Activated T-helper 17 cell treated with anti-CD3 and anti-CD28 coated beads, Interleukin-2, amount 50 U/mL, for 72 hours (primary cell): Measurements from ENCODE around the gene COL24A1. TPM values are rescaled to one million over a fixed set of nuclear protein-coding genes. Genes with fewer than 3 reads are reported as not detected.

Source experiments
- ATAC-seq: fragments of 150-1000 bp; cut with Tn5 transposase; replicated peaks from 2 replicates; pipeline ENCODE4 v1.10.0; 2021; ENCODE audit warnings: mild to moderate bottlenecking, moderate library complexity
- H3K27ac Mint-ChIP-seq: one replicate; pipeline ENCODE4 v1.8.0; 2022; ENCODE audit warnings: mixed read lengths
- H3K27me3 Mint-ChIP-seq: one replicate; pipeline ENCODE4 v1.8.0; 2022; ENCODE audit warnings: mixed read lengths
- H3K36me3 Mint-ChIP-seq: one replicate; pipeline ENCODE4 v1.8.0; 2022; ENCODE audit warnings: low read depth, mild to moderate bottlenecking, mixed read lengths
- H3K4me1 Mint-ChIP-seq: one replicate; pipeline ENCODE4 v1.8.0; 2022; ENCODE audit warnings: mixed read lengths
- H3K4me3 Mint-ChIP-seq: one replicate; pipeline ENCODE4 v1.8.0; 2022; ENCODE audit warnings: mild to moderate bottlenecking, mixed read lengths
- H3K9me3 Mint-ChIP-seq: one replicate; pipeline ENCODE4 v1.8.0; 2022; ENCODE audit warnings: mixed read lengths
- total RNA-seq, 2 donors: library from RNA; stranded (reverse); gene quantifications; one replicate each; pipeline ENCODE4 v1.2.3, GENCODE V29; 2022

Gene COL24A1
- total RNA-seq: not detected

GRCh38 chr1:86156566-86157455 lies at the start of gene COL24A1:
Gene COL24A1 (minus strand): TSS chr1:86156772. CDS start chr1:86156396, 376 bp downstream.
- no peaks in the 10 kb centered on the region for H3K9me3 Mint-ChIP-seq
- ATAC-seq: no peak
- H3K4me3 Mint-ChIP-seq: peak within 1 kb of the TSS; percentile 32

GRCh38 chr1:86205741-86206140 lies 49.2 kb upstream of the COL24A1 start:
- Mint-ChIP-seq H3K4me1 (no peaks in the 10 kb centered on the region), H3K27me3 (no peaks in the 10 kb centered on the region), H3K9me3 (no peaks in the 10 kb centered on the region), H3K36me3 (no peaks in the 10 kb centered on the region), H3K27ac (no peak overlapping the region), H3K4me3 (no peak overlapping the region)
- no peak for ATAC-seq

More at GRCh38 chr1:86156566-86157455, at the start of gene COL24A1:
- H3K36me3 Mint-ChIP-seq: no peaks in the 10 kb centered on the region
- no peak within 1 kb of the TSS for H3K27ac Mint-ChIP-seq
- H3K27me3 Mint-ChIP-seq: peaks cover 25% of the 10 kb centered on the region
- no peaks in the 10 kb centered on the region for H3K4me1 Mint-ChIP-seq

GRCh38 chr1:86202552-86203340 lies 46.2 kb upstream of the COL24A1 start:
- Mint-ChIP-seq H3K36me3 (no peaks in the 10 kb centered on the region), H3K9me3 (no peaks in the 10 kb centered on the region), H3K4me3 (no peak overlapping the region), H3K27me3 (no peaks in the 10 kb centered on the region), H3K4me1 (no peaks in the 10 kb centered on the region), H3K27ac (no peak overlapping the region)
- no peak for ATAC-seq

GRCh38 chr1:86201311-86201710 lies 44.7 kb upstream of the COL24A1 start:
- H3K4me3 Mint-ChIP-seq: no peak overlapping the region
- no peaks in the 10 kb centered on the region for H3K4me1 Mint-ChIP-seq
- ATAC-seq: no peak
- H3K27ac Mint-ChIP-seq: no peak overlapping the region
- no peaks in the 10 kb centered on the region for H3K36me3 Mint-ChIP-seq
- no peaks in the 10 kb centered on the region for H3K9me3 Mint-ChIP-seq
- no peaks in the 10 kb centered on the region for H3K27me3 Mint-ChIP-seq

GRCh38 chr1:86200901-86201300 lies 44.3 kb upstream of the COL24A1 start:
- Mint-ChIP-seq H3K4me1 (no peaks in the 10 kb centered on the region), H3K36me3 (no peaks in the 10 kb centered on the region), H3K9me3 (no peaks in the 10 kb centered on the region), H3K27me3 (no peaks in the 10 kb centered on the region), H3K27ac (no peak overlapping the region), H3K4me3 (no peak overlapping the region)
- ATAC-seq: no peak

GRCh38 chr1:86197206-86197855 lies 40.8 kb upstream of the COL24A1 start:
- no peaks in the 10 kb centered on the region for H3K36me3 Mint-ChIP-seq

GRCh38 chr1:86195281-86195680 lies 38.7 kb upstream of the COL24A1 start:
- Mint-ChIP-seq H3K4me1 (no peaks in the 10 kb centered on the region), H3K27me3 (peaks cover 4% of the 10 kb centered on the region), H3K4me3 (no peak overlapping the region), H3K27ac (no peak overlapping the region), H3K9me3 (peaks cover 4% of the 10 kb centered on the region), H3K36me3 (no peaks in the 10 kb centered on the region)
- ATAC-seq: no peak

More at GRCh38 chr1:86197206-86197855, 40.8 kb upstream of the COL24A1 start:
- Mint-ChIP-seq H3K4me1 (no peaks in the 10 kb centered on the region), H3K9me3 (no peaks in the 10 kb centered on the region), H3K4me3 (no peak overlapping the region), H3K27me3 (no peaks in the 10 kb centered on the region), H3K27ac (no peak overlapping the region)
- no peak for ATAC-seq

- Mint-ChIP-seq H3K27ac (no peak overlapping the region), H3K27me3 (peaks cover 4% of the 10 kb centered on the region), H3K4me1 (no peaks in the 10 kb centered on the region), H3K4me3 (no peak overlapping the region), H3K36me3 (no peaks in the 10 kb centered on the region), H3K9me3 (peaks cover 4% of the 10 kb centered on the region)
- no peak for ATAC-seq
Measured at GRCh38 chr1:86194491-86195034, 38.0 kb upstream of the COL24A1 start.

- no peak for ATAC-seq
- Mint-ChIP-seq H3K4me1 (no peaks in the 10 kb centered on the region), H3K4me3 (no peak overlapping the region), H3K9me3 (peaks cover 4% of the 10 kb centered on the region), H3K27ac (no peak overlapping the region), H3K27me3 (peaks cover 6% of the 10 kb centered on the region), H3K36me3 (no peaks in the 10 kb centered on the region)
Measured at GRCh38 chr1:86192417-86192816, 35.8 kb upstream of the COL24A1 start.

GRCh38 chr1:86191958-86192357 lies 35.4 kb upstream of the COL24A1 start:
- peaks cover 10% of the 10 kb centered on the region for H3K27me3 Mint-ChIP-seq
- H3K9me3 Mint-ChIP-seq: peaks cover 4% of the 10 kb centered on the region
- no peak for ATAC-seq
- H3K4me1 Mint-ChIP-seq: no peaks in the 10 kb centered on the region
- no peak overlapping the region for H3K4me3 Mint-ChIP-seq
- H3K27ac Mint-ChIP-seq: no peak overlapping the region
- no peaks in the 10 kb centered on the region for H3K36me3 Mint-ChIP-seq

GRCh38 chr1:86190873-86191272 lies 34.3 kb upstream of the COL24A1 start:
- no peak overlapping the region for H3K27ac Mint-ChIP-seq
- peaks cover 10% of the 10 kb centered on the region for H3K27me3 Mint-ChIP-seq
- H3K4me1 Mint-ChIP-seq: no peaks in the 10 kb centered on the region
- H3K4me3 Mint-ChIP-seq: no peak overlapping the region
- ATAC-seq: no peak
- H3K36me3 Mint-ChIP-seq: no peaks in the 10 kb centered on the region
- H3K9me3 Mint-ChIP-seq: peaks cover 4% of the 10 kb centered on the region

GRCh38 chr1:86184426-86184825 lies 27.9 kb upstream of the COL24A1 start:
- no peak for ATAC-seq
- H3K36me3 Mint-ChIP-seq: no peaks in the 10 kb centered on the region
- H3K4me1 Mint-ChIP-seq: no peaks in the 10 kb centered on the region
- H3K27ac Mint-ChIP-seq: no peak overlapping the region
- H3K9me3 Mint-ChIP-seq: no peaks in the 10 kb centered on the region
- H3K27me3 Mint-ChIP-seq: peaks cover 6% of the 10 kb centered on the region
- H3K4me3 Mint-ChIP-seq: no peak overlapping the region

- no peaks in the 10 kb centered on the region for H3K9me3 Mint-ChIP-seq
- H3K27me3 Mint-ChIP-seq: peaks cover 6% of the 10 kb centered on the region
- no peaks in the 10 kb centered on the region for H3K36me3 Mint-ChIP-seq
- ATAC-seq: no peak
- H3K4me1 Mint-ChIP-seq: no peaks in the 10 kb centered on the region
- H3K27ac Mint-ChIP-seq: no peak overlapping the region
- H3K4me3 Mint-ChIP-seq: no peak overlapping the region
Measured at GRCh38 chr1:86183810-86184209, 27.2 kb upstream of the COL24A1 start.

GRCh38 chr1:86176226-86176625 lies 19.7 kb upstream of the COL24A1 start:
- no peak for ATAC-seq
- no peak overlapping the region for H3K27ac Mint-ChIP-seq
- H3K27me3 Mint-ChIP-seq: no peaks in the 10 kb centered on the region
- H3K4me1 Mint-ChIP-seq: no peaks in the 10 kb centered on the region
- no peak overlapping the region for H3K4me3 Mint-ChIP-seq
- no peaks in the 10 kb centered on the region for H3K9me3 Mint-ChIP-seq
- no peaks in the 10 kb centered on the region for H3K36me3 Mint-ChIP-seq
